Pancreas (tissue), 10 donors: ENCODE data around the gene MELK. TPM values are rescaled to one million over a fixed set of nuclear protein-coding genes. Genes with fewer than 3 reads are reported as not detected.

Experiments
- ATAC-seq, 4 donors: fragments of 200-7000 bp; cut with Tn5 transposase; one replicate each; pipeline versions ENCODE4 v1.8.0 to v1.9.1; 2020; ENCODE audit warnings: mild to moderate bottlenecking in 4 of 4, moderate library complexity in 4 of 4
- DNase-seq, 6 donors: peaks; one replicate each; pipeline ENCODE4 v3.0.0-alpha.2; 2020
- FAIRE-seq: peaks from 2 replicates; lab custom pipeline; 2012; peaks lifted over from hg19 to GRCh38; lab: Jason Lieb, UNC
- H3K27ac ChIP-seq, 4 donors: fragments of 200-600 bp; sonication (generic); 1 replicate in 3 of 4; 2 replicates in 1 of 4; pipeline versions ENCODE4 v1.5.0 to v1.8.0; 2020
- H3K27me3 ChIP-seq, 4 donors: fragments of 200-600 bp; one replicate each; pipeline ENCODE4 v1.8.0; 2021
- H3K36me3 ChIP-seq, 3 donors: fragments of 200-600 bp; sonication (generic) in 1 of 3; one replicate each; pipeline versions ENCODE4 v1.5.0 to v1.8.0; 2020 to 2021
- H3K4me1 ChIP-seq, 3 donors: fragments of 200-600 bp; one replicate each; pipeline ENCODE4 v1.8.0; 2021
- H3K4me3 ChIP-seq, 4 donors: fragments of 200-600 bp; sonication (generic) in 2 of 4; one replicate each; pipeline versions ENCODE4 v1.5.0 to v1.8.0; 2020 to 2021
- H3K9me3 ChIP-seq, 4 donors: fragments of 200-600 bp; one replicate each; pipeline ENCODE4 v1.8.0; 2021
- CTCF ChIP-seq, 4 donors: fragments of 200-600 bp; sonication (generic) in 3 of 4; IDR thresholded peaks; one replicate each; pipeline versions ENCODE4 v1.5.0 to v1.8.0; 2021; ENCODE audit warnings: antibody characterized with exemption in 4 of 4
- WGBS, 2 donors: extraction: QIAGEN DNeasy Blood & Tissue Kit; methylation state at CpG; one replicate each; pipeline ENCODE4 v1.1.7; 2013; 5-methylcytosine and 5-hydroxymethylcytosine counted together
- intact Hi-C, 3 donors: fragments of 100-400 bp; cut with DNase I; formaldehyde crosslinking; loops; one replicate each; pipeline versions ENCODE4 v1.11.1 to v1.14.2; 2022
- polyA plus RNA-seq, 2 donors: library from polyadenylated mRNA; stranded (reverse); fragments of 200-250 nt; gene quantifications; one replicate each; pipeline ENCODE4 v1.2.3, GENCODE V29; 2013
- total RNA-seq, 6 donors: library from RNA; stranded (reverse); fragmentation: NEBNext Ultra II Directional in 4 of 6; extraction: Animal tissue kit (Norgen Biotek cat#: 25700) in 4 of 6; gene quantifications; one replicate each; pipeline versions ENCODE4 v1.2.1 to v1.2.4, GENCODE V29; 2021 to 2023
- donor health status: healthy with polysubstance abuse.
- donor health status: DM: no; HTN: no; CAD: no; lungs with moderate emphysema.
- donor health status: DM: no; HTN: no; CAD: no.
- donor health status: control.
- donor health status: control.
- donor health status: Bipolar disorder and iron deficiency.
- donor health status: DM: yes; HTN: yes; CAD: no.
- donor health status: DM: no; HTN: no; CAD: no.
- donor health status: DM: no; HTN: no; CAD: no.
- donor health status: DM: yes; HTN: yes; CAD: no.

MELK gene
- total and polyA plus RNA-seq, 8 donors = 0.08 to 0.75 (median 0.30) TPM

GRCh38 chr9:36632892-36633291 is 60.2 kb downstream of the MELK start:
- DNase-seq = no peak
- H3K9me3 ChIP-seq = no peaks in the 10 kb centered on the region
- peak in 2 of 4 donors; percentile 36 to 59 for ATAC-seq
- H3K36me3 ChIP-seq = no peaks in the 10 kb centered on the region
- TF ChIP-seq CTCF (IDR thresholded peaks at IDR 0.05) = peak; percentile 20 to 39 (median 34)
- FAIRE-seq = no peak
- WGBS, 2 donors = 5 to 7% methylated on average over 1 of the region's 1 CpG
- no peak overlapping the region for H3K4me3 ChIP-seq
- H3K27me3 ChIP-seq = no peaks in the 10 kb centered on the region
- intact Hi-C loops = no loop called here
- H3K27ac ChIP-seq = no peak overlapping the region
- H3K4me1 ChIP-seq = no peaks in the 10 kb centered on the region

- Histone ChIP-seq H3K9me3 (no peaks in the 10 kb centered on the region), H3K27ac (no peak overlapping the region), H3K36me3 (no peaks in the 10 kb centered on the region), H3K4me1 (no peaks in the 10 kb centered on the region), H3K4me3 (no peak overlapping the region), H3K27me3 (no peaks in the 10 kb centered on the region)
- no peak for FAIRE-seq
- no peak for TF ChIP-seq CTCF (IDR thresholded peaks at IDR 0.05)
- ATAC-seq = no peak
- 62 to 63% methylated on average over 2 of the region's 2 CpGs for WGBS, 2 donors
- DNase-seq = no peak
- intact Hi-C loops = no loop called here
Observed at GRCh38 chr9:36637491-36638270, 65.0 kb downstream of the MELK start.

GRCh38 chr9:36640771-36641381 is 68.2 kb downstream of the MELK start:
- H3K4me1 ChIP-seq = no peaks in the 10 kb centered on the region
- H3K27ac ChIP-seq = no peak overlapping the region
- 92 to 93% methylated on average over 6 of the region's 6 CpGs for WGBS, 2 donors
- FAIRE-seq = no peak
- no peaks in the 10 kb centered on the region for H3K27me3 ChIP-seq
- ATAC-seq = no peak
- intact Hi-C loops = no loop called here
- no peak overlapping the region for H3K4me3 ChIP-seq
- DNase-seq = no peak
- H3K9me3 ChIP-seq = no peaks in the 10 kb centered on the region
- H3K36me3 ChIP-seq = no peaks in the 10 kb centered on the region
- no peak for TF ChIP-seq CTCF (IDR thresholded peaks at IDR 0.05)

- no peaks in the 10 kb centered on the region for H3K4me1 ChIP-seq
- ATAC-seq = no peak
- H3K27me3 ChIP-seq = no peaks in the 10 kb centered on the region
- no peak overlapping the region for H3K27ac ChIP-seq
- H3K9me3 ChIP-seq = no peaks in the 10 kb centered on the region
- H3K36me3 ChIP-seq = no peaks in the 10 kb centered on the region
- no peak overlapping the region for H3K4me3 ChIP-seq
- FAIRE-seq = no peak
- WGBS, 2 donors = 97 to 100% methylated on average over 6 of the region's 6 CpGs
- no peak for DNase-seq
- intact Hi-C loops = no loop called here
- no peak for TF ChIP-seq CTCF (IDR thresholded peaks at IDR 0.05)
Observed at GRCh38 chr9:36642817-36643216, 70.1 kb downstream of the MELK start.

- Histone ChIP-seq H3K27me3 (no peaks in the 10 kb centered on the region), H3K27ac (no peak overlapping the region), H3K4me3 (no peak overlapping the region), H3K9me3 (no peaks in the 10 kb centered on the region), H3K4me1 (no peaks in the 10 kb centered on the region), H3K36me3 (no peaks in the 10 kb centered on the region)
- no peak for FAIRE-seq
- ATAC-seq = no peak
- intact Hi-C loops = no loop called here
- TF ChIP-seq CTCF (IDR thresholded peaks at IDR 0.05) = no peak
- no peak for DNase-seq
- 95 to 97% methylated on average over 7 of the region's 7 CpGs for WGBS, 2 donors
Observed at GRCh38 chr9:36656842-36657241, 84.1 kb downstream of the MELK start.
